Heart right ventricle (tissue), 16 donors: Measurements from ENCODE around the gene ANKRD36C. TPM values are rescaled to one million over a fixed set of nuclear protein-coding genes. Genes with fewer than 3 reads are reported as not detected.
"Not testable (repeated sequence)": the region's sequence is repeated elsewhere in the genome, so short reads cannot be mapped to it uniquely, and the experiment has no call there.

Experiments
- ATAC-seq, 8 donors: fragments of 200-7000 bp; cut with Tn5 transposase; one replicate each; pipeline ENCODE4 v1.9.1; 2020; ENCODE audit warnings: mild to moderate bottlenecking in 8 of 8, moderate library complexity in 8 of 8, moderate number of reproducible peaks in 1 of 8
- DNase-seq, 2 donors: peaks; one replicate each; pipeline ENCODE4 v3.0.0-alpha.2; 2020
- H3K27ac ChIP-seq, 10 donors: fragments of 200-600 bp; sonication (generic) in 2 of 10; one replicate each; pipeline versions ENCODE4 v1.5.0 to v1.8.0; 2020 to 2022; ENCODE audit warnings: mild to moderate bottlenecking in 3 of 10
- H3K27me3 ChIP-seq, 7 donors: fragments of 200-600 bp; one replicate each; pipeline ENCODE4 v1.8.0; 2021 to 2022; ENCODE audit warnings: mild to moderate bottlenecking in 2 of 7
- H3K36me3 ChIP-seq, 9 donors: fragments of 200-600 bp; sonication (generic) in 1 of 9; one replicate each; pipeline versions ENCODE4 v1.5.0 to v1.8.0; 2020 to 2022; ENCODE audit warnings: mild to moderate bottlenecking in 2 of 9
- H3K4me1 ChIP-seq, 9 donors: fragments of 200-600 bp; sonication (generic) in 1 of 9; one replicate each; pipeline versions ENCODE4 v1.5.0 to v1.8.0; 2020 to 2022; ENCODE audit warnings: mild to moderate bottlenecking in 4 of 9
- H3K4me3 ChIP-seq, 10 donors: fragments of 200-600 bp; sonication (generic) in 2 of 10; one replicate each; pipeline versions ENCODE4 v1.5.0 to v1.8.0; 2020 to 2022; ENCODE audit warnings: mild to moderate bottlenecking in 7 of 10, moderate library complexity in 2 of 10
- H3K9me3 ChIP-seq, 11 donors: fragments of 200-600 bp in 10 of 11; sonication (generic) in 2 of 11; one replicate each; pipeline versions ENCODE4 v1.5.0 to v1.8.0; 2013 to 2022; ENCODE audit warnings: mild to moderate bottlenecking in 2 of 11, control low read depth in 1 of 11, moderate library complexity in 1 of 11
- WGBS, 2 donors: extraction: QIAGEN DNeasy Blood & Tissue Kit; methylation state at CpG; one replicate each; pipeline ENCODE4 v1.1.7; 2013; ENCODE audit warnings: inconsistent platforms in 1 of 2; 5-methylcytosine and 5-hydroxymethylcytosine counted together
- intact Hi-C, 10 donors: fragments of 100-400 bp; cut with DNase I; formaldehyde crosslinking; loops; one replicate each; pipeline versions ENCODE4 v1.11.1 to v1.14.2; 2022
- polyA plus RNA-seq, 2 donors: library from polyadenylated mRNA; stranded (reverse); fragments of 200-250 nt; gene quantifications; one replicate each; pipeline ENCODE4 v1.2.3, GENCODE V29; 2013
- total RNA-seq, 10 donors: library from RNA; stranded (reverse); fragmentation: NEBNext Ultra II Directional in 3 of 10; extraction: Animal tissue kit (Norgen Biotek cat#: 25700) in 3 of 10; gene quantifications; one replicate each; pipeline versions ENCODE4 v1.2.1 to v1.2.4, GENCODE V29; 2021 to 2023
- TF ChIP-seq, protein P1 (sequence below), 9 donors: fragments of 200-600 bp; sonication (generic) in 2 of 9; IDR thresholded peaks; one replicate each; pipeline versions ENCODE4 v1.5.0 to v1.8.0; 2021 to 2022; ENCODE audit warnings: antibody characterized with exemption in 9 of 9, mild to moderate bottlenecking in 5 of 9, moderate library complexity in 1 of 9
- donor health status: Arrhythmogenic right ventricular cardiomyopathy.
- donor health status: ischemic (EF 13 %, LVEDD 7.1; RV severe dilation, severe dysfunction).
- donor health status: healthy with polysubstance abuse.
- donor health status: DM: no; HTN: yes; CAD: no.
- donor health status: DM: no; HTN: no; CAD: no.
- donor health status: ischemic (EF 25% LVEDD 6.9; RV normal size, moderate dysfunction).
- donor health status: ischemic (EF 25% LVEDD 5.7; RV mildly dilated, moderate dysfunction).
- donor health status: healthy.
- donor health status: DM: yes; HTN: yes; CAD: no.
- donor health status: Ischemic cardiomyopathy.
- donor health status: ischemic (EF 35%, LVEDD 5.7; RV mildly dilated, moderate dysfunction).
- donor health status: nonischemic (EF 11% LVEDD 7.7; RV severe dilation, severe dysfunction).
- donor health status: DM: yes; HTN: yes; CAD: no.
- donor health status: PGD.
- donor health status: ischemic (EF 29% LVEDD 5.4; RV normal size, mild dysfunction).
- donor health status: nonischemic (EF 23%, LVEDD 6.1; RV moderate dilation, normal function).

The ANKRD36C gene
- total and polyA plus RNA-seq, 12 donors = 0.38 to 8.1 (median 6.8) TPM

GRCh38 chr2:95911431-95911830 is 80.2 kb downstream of the ANKRD36C start:
- H3K27ac ChIP-seq, H3K27me3 ChIP-seq, DNase-seq, ATAC-seq, H3K4me3 ChIP-seq, H3K9me3 ChIP-seq, intact Hi-C loops: not testable (repeated sequence)
- WGBS, 2 donors = 36 to 46% methylated on average over 5 of the region's 5 CpGs
- Histone ChIP-seq H3K4me1 (peaks cover 0 to 12% (median 0%) of the 10 kb centered on the region in 9 donors), H3K36me3 (peaks cover 0 to 38% (median 0%) of the 10 kb centered on the region in 9 donors)

DNA sequence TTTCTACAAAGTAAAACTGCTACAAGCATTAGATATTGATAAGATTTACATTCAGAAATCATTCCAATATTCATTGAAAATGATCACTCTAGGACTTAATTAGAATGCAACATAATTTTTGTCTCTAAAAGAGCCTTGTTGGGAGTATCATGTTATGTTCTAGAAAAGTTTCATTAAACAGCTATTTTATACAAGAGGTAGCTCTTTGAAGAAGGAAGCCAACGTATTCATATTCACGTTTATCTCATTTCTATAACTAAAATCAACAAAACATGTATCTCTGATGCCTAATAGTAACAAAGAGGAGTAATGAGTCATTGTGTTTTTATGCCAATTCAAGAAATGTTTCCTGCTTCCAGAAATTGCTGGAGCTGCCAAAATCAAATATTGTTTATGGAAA is 97.2 kb downstream of the ANKRD36C start:
- H3K9me3 ChIP-seq = not testable (repeated sequence)
- 37 to 45% methylated on average over 2 of the region's 2 CpGs for WGBS, 2 donors

DNA sequence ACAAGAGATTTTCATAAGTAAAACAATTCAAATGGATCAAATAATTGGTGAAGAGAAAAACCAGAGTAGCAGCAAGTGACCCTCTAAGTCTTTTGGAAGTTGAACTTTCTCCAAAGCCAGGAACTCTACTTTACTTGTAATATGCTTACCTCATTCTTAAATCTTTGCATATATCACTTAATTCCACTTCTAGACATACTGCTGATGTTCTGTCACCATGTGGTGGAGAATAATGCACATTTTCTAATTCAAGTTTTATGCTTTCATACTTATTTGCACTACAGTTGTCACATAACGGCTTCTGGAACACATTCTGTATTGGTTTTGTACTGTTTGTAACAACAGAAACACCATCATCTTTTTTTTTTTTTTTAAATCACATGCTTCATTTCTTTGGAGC is 123.7 kb downstream of the ANKRD36C start:
- H3K27ac ChIP-seq, H3K4me3 ChIP-seq, H3K27me3 ChIP-seq, H3K36me3 ChIP-seq, H3K4me1 ChIP-seq, intact Hi-C loops, H3K9me3 ChIP-seq, DNase-seq, ATAC-seq: not testable (repeated sequence)
- WGBS, 2 donors = 100% methylated on average over 1 of the region's 1 CpG

More for the DNA sequence above, 97.2 kb downstream of the ANKRD36C start:
- H3K27ac ChIP-seq, H3K4me3 ChIP-seq, H3K27me3 ChIP-seq, ATAC-seq, DNase-seq, H3K4me1 ChIP-seq: not testable (repeated sequence)
- intact Hi-C loops = loop anchor here in 1 of 10 donors (5.0 kb wide), 1 partner anchor 157 kb away; no protein-coding TSS in a partner anchor
- peaks cover 0 to 49% (median 9%) of the 10 kb centered on the region in 9 donors for H3K36me3 ChIP-seq

- not testable (repeated sequence) for ATAC-seq
- no CpG with 5 or more reads among the region's 2 CpGs for WGBS, 2 donors
These were observed 124.5 kb downstream of the ANKRD36C start for GRCh38 chr2:95867047-95867677.

DNA sequence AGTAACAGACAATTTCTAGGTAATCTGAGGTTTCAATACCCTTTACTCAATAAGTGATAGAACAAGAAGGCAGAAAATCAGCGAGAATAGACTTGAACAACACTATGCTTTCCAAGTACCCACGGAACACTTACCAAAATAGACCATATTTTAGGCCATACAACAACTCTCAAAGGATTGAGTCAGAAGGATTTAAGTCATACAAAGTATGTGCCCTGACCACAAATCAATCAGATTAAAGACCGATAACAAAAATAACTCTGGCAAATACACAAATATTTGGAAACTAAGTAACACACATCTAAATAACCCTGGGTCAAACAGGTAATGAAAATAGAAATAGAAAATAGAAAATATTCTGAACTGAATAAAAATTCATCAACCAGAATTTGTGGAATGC is 129.5 kb downstream of the ANKRD36C start:
- H3K4me1 ChIP-seq, H3K4me3 ChIP-seq, DNase-seq, intact Hi-C loops, ATAC-seq, H3K9me3 ChIP-seq, H3K27ac ChIP-seq, H3K27me3 ChIP-seq: not testable (repeated sequence)
- peaks cover 0 to 13% (median 0%) of the 10 kb centered on the region in 9 donors for H3K36me3 ChIP-seq
- WGBS, 2 donors = 86 to 89% methylated on average over 3 of the region's 3 CpGs

More at GRCh38 chr2:95867047-95867677, 124.5 kb downstream of the ANKRD36C start:
- H3K27me3 ChIP-seq, H3K36me3 ChIP-seq, H3K27ac ChIP-seq, H3K4me1 ChIP-seq, H3K9me3 ChIP-seq, DNase-seq, intact Hi-C loops, H3K4me3 ChIP-seq: not testable (repeated sequence)

- ATAC-seq = no peak
- no peak for DNase-seq
- H3K9me3 ChIP-seq = no peaks in the 10 kb centered on the region
- H3K4me1 ChIP-seq = no peaks in the 10 kb centered on the region
- intact Hi-C loops = no loop called here
- WGBS, 2 donors = 94% methylated on average over 8 of the region's 8 CpGs
- no peaks in the 10 kb centered on the region for H3K27me3 ChIP-seq
- TF ChIP-seq, protein P1, sequence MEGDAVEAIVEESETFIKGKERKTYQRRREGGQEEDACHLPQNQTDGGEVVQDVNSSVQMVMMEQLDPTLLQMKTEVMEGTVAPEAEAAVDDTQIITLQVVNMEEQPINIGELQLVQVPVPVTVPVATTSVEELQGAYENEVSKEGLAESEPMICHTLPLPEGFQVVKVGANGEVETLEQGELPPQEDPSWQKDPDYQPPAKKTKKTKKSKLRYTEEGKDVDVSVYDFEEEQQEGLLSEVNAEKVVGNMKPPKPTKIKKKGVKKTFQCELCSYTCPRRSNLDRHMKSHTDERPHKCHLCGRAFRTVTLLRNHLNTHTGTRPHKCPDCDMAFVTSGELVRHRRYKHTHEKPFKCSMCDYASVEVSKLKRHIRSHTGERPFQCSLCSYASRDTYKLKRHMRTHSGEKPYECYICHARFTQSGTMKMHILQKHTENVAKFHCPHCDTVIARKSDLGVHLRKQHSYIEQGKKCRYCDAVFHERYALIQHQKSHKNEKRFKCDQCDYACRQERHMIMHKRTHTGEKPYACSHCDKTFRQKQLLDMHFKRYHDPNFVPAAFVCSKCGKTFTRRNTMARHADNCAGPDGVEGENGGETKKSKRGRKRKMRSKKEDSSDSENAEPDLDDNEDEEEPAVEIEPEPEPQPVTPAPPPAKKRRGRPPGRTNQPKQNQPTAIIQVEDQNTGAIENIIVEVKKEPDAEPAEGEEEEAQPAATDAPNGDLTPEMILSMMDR (IDR thresholded peaks at IDR 0.05) = no peak
- no peak overlapping the region for H3K4me3 ChIP-seq
- peaks cover 0 to 56% (median 0%) of the 10 kb centered on the region in 9 donors for H3K36me3 ChIP-seq
- H3K27ac ChIP-seq = no peak overlapping the region
These were observed 155.5 kb downstream of the ANKRD36C start for GRCh38 chr2:95836151-95836550.

GRCh38 chr2:95834077-95835013 is 157.3 kb downstream of the ANKRD36C start:
- DNase-seq, H3K27me3 ChIP-seq, intact Hi-C loops, ATAC-seq, H3K4me1 ChIP-seq, H3K9me3 ChIP-seq, H3K27ac ChIP-seq, H3K4me3 ChIP-seq: not testable (repeated sequence)
- 98 to 100% methylated on average over 12 of the region's 12 CpGs for WGBS, 2 donors
- H3K36me3 ChIP-seq = peaks cover 0 to 66% (median 0%) of the 10 kb centered on the region in 9 donors

DNA sequence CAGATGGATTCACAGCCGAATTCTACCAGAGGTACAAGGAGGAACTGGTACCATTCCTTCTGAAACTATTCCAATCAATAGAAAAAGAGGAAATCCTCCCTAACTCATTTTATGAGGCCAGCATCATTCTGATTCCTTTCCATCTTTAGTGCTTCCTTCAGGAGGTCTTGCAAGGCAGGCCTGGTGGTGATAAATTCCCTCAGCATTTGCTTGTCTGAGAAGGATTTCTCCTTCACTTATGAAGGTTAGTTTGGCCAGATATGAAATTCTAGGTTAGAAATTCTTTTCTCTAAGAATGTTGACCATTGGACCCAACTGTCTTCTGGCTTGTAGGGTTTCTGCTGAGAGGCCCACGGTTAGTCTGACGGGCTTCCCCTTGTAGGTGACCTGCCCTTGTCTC is 167.4 kb downstream of the ANKRD36C start:
- whole genome bisulfite sequencing, 2 donors = 83 to 97% methylated on average over 2 of the region's 3 CpGs
- H3K27ac ChIP-seq, H3K4me1 ChIP-seq, H3K27me3 ChIP-seq, ATAC-seq, intact Hi-C loops, DNase-seq, H3K4me3 ChIP-seq: not testable (repeated sequence)
- peaks cover 0 to 24% (median 3%) of the 10 kb centered on the region in 9 donors for H3K36me3 ChIP-seq
- H3K9me3 ChIP-seq = peaks cover 0 to 71% (median 39%) of the 10 kb centered on the region in 11 donors

DNA sequence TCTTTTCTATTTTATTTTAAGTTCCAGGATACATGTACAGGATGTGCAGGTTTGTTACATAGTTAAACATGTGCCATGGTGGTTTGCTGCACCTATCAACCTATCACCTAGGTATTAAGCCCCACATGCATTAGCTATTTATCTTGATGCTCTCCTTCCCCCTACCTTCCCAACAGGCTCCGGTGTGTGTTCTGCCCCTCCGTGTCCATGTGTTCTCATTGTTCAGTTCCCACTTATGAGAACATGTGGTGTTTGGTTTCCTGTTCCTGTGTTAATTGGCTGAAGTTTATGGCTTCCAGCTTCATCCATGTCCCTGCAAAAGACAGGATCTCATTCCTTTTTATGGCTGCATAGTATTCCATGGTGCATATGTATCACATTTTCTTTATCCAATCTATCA is 174.1 kb downstream of the ANKRD36C start:
- H3K27ac ChIP-seq, H3K4me3 ChIP-seq, intact Hi-C loops, ATAC-seq, H3K36me3 ChIP-seq, H3K4me1 ChIP-seq, H3K27me3 ChIP-seq, DNase-seq: not testable (repeated sequence)
- WGBS, 2 donors = 96 to 97% methylated on average over 2 of the region's 2 CpGs
- peaks cover 3 to 61% (median 34%) of the 10 kb centered on the region in 11 donors for H3K9me3 ChIP-seq

DNA sequence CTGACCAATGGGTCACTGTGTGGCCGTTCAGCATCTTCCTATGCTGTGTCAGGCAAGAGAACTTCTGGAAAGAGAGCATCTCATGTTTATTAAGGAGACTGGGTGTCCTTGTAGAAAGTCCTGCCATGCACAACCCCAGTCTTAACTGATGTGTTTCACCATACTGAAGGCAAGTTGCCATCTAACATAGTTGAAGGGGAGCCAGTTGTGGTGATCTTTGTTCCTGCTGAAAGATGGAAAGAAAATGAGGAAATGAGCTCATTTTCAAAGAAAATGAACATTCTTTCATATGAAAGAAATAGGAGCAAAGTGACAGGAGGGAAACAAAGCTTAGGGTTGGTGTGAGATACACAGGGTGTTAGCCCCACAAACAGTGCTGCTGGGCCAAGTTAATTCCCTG is 178.3 kb downstream of the ANKRD36C start:
- H3K27me3 ChIP-seq, ATAC-seq, H3K27ac ChIP-seq, H3K36me3 ChIP-seq, H3K4me3 ChIP-seq, DNase-seq, H3K4me1 ChIP-seq, intact Hi-C loops: not testable (repeated sequence)
- whole genome bisulfite sequencing, 2 donors = 65 to 77% methylated on average over 1 of the region's 1 CpG
- H3K9me3 ChIP-seq = peaks cover 0 to 34% (median 12%) of the 10 kb centered on the region in 11 donors
